Endodermal cell (in vitro differentiated cells): ENCODE results near the gene STC2. TPM values are rescaled to one million over a fixed set of nuclear protein-coding genes. Genes with fewer than 3 reads are reported as not detected.

Experiments
- DNase-seq: peaks from one replicate; pipeline ENCODE4 v3.0.0-alpha.2; 2017
- H3K27ac ChIP-seq: 2 replicates; pipeline ENCODE4 v1.5.1; 2013; ENCODE audit warnings: mild to moderate bottlenecking, low read depth, low read length, moderate library complexity
- H3K27me3 ChIP-seq: 2 replicates; pipeline ENCODE4 v1.6.1; 2013; ENCODE audit warnings: mild to moderate bottlenecking, low read length, moderate library complexity; ENCODE audit not compliant: insufficient read depth, control insufficient read depth, poor library complexity, severe bottlenecking
- H3K36me3 ChIP-seq: 2 replicates; pipeline ENCODE4 v1.7.0; 2013; ENCODE audit warnings: mild to moderate bottlenecking, low read length, moderate library complexity; ENCODE audit not compliant: control insufficient read depth, insufficient read depth
- H3K4me1 ChIP-seq: one replicate; pipeline ENCODE4 v1.7.0; 2013; ENCODE audit warnings: low read length; ENCODE audit not compliant: control insufficient read depth, insufficient read depth
- H3K4me3 ChIP-seq: 2 replicates; pipeline ENCODE4 v1.5.1; 2013; ENCODE audit warnings: mild to moderate bottlenecking, low read length, moderate library complexity
- H3K9ac ChIP-seq: 2 replicates; pipeline ENCODE4 v1.6.1; 2013; ENCODE audit warnings: mild to moderate bottlenecking, low read length, moderate library complexity; ENCODE audit not compliant: poor library complexity, severe bottlenecking; ENCODE audit errors: extremely low read depth
- H3K9me3 ChIP-seq: 2 replicates; pipeline ENCODE4 v1.6.1; 2013; ENCODE audit warnings: mild to moderate bottlenecking, low read length, moderate library complexity; ENCODE audit not compliant: control insufficient read depth
- H3K27ac Mint-ChIP-seq: 2 replicates; pipeline ENCODE4 v1.8.0; 2020; ENCODE audit warnings: mixed read lengths
- H3K27me3 Mint-ChIP-seq: 2 replicates; pipeline ENCODE4 v1.8.0; 2021; ENCODE audit warnings: mild to moderate bottlenecking, mixed read lengths; ENCODE audit not compliant: insufficient read depth
- H3K36me3 Mint-ChIP-seq: 2 replicates; pipeline ENCODE4 v1.8.0; 2020; ENCODE audit warnings: low read depth, mixed read lengths
- H3K4me1 Mint-ChIP-seq: 2 replicates; pipeline ENCODE4 v1.8.0; 2020; ENCODE audit warnings: mixed read lengths
- H3K4me3 Mint-ChIP-seq: 2 replicates; pipeline ENCODE4 v1.8.0; 2020; ENCODE audit warnings: mild to moderate bottlenecking, moderate library complexity, mixed read lengths
- H3K9me3 Mint-ChIP-seq: 2 replicates; pipeline ENCODE4 v1.8.0; 2020; ENCODE audit warnings: mild to moderate bottlenecking, mixed read lengths
- WGBS, 2 experiments: methylation state at CpG; one replicate each; pipeline versions ENCODE4 v1.1.5 to v1.1.7; 2013; ENCODE audit warnings: missing lambda C conversion rate in 2 of 2, mixed read lengths in 1 of 2; ENCODE audit not compliant: insufficient coverage in 1 of 2, insufficient read length in 1 of 2; 5-methylcytosine and 5-hydroxymethylcytosine counted together
- total RNA-seq, 2 donors: library from RNA; stranded (reverse); fragmentation: NEBNext Ultra II Directional in 1 of 2; extraction: Animal tissue kit (Norgen Biotek cat#: 25700) in 1 of 2; gene quantifications; 2 replicates in 1 of 2; 3 replicates in 1 of 2; pipeline ENCODE4 v1.2.1, GENCODE V29; 2021
- TF ChIP-seq, protein P1 (sequence below): fragments of 200-600 bp; sonication (generic); conservative IDR thresholded peaks from 2 replicates; pipeline ENCODE4 v1.5.0; 2021; ENCODE audit warnings: antibody characterized with exemption, mild to moderate bottlenecking

The STC2 gene
- total RNA-seq, 2 donors from 2014 or later = 4.6 to 4.8 TPM

DNA sequence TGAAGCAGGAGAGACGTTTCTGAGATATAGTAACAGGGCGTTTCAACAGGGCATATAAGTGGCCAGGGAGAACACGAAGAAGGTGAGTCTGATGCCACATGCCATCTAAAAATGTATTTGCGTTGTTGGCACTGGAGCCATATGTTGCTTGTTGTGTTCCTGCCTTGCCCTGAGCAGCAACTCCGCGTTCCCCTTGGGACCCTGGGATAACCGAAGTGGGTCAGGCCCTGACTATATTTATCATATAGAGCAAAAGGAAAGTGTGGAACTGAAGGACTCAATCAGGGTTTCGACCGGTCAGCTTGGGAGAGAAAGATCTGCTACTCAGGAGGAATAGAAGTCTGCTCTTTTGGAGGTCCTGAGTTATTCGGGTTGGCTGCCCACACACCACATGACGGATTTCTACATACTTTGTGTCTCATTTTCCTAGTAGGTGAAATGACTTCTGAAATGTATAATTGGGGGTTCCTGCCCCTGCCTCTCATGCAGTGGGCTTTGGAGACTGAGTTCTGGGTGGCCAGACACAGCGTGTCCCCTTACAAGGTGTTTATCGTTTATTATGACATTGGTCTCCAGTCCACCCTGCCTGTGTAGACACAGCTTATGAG is 3.0 kb downstream of the STC2 start:
- H3K4me1 Mint-ChIP-seq = peaks cover 13% of the 10 kb centered on the region
- no peak for DNase-seq
- no peaks in the 10 kb centered on the region for H3K9me3 ChIP-seq
- peaks cover 57% of the 10 kb centered on the region for H3K27me3 ChIP-seq
- H3K4me1 ChIP-seq = no peaks in the 10 kb centered on the region
- no peak overlapping the region for H3K27ac ChIP-seq
- no peaks in the 10 kb centered on the region for H3K9me3 Mint-ChIP-seq
- no peak overlapping the region for H3K4me3 Mint-ChIP-seq
- no peaks in the 10 kb centered on the region for H3K36me3 ChIP-seq
- TF ChIP-seq, protein P1, sequence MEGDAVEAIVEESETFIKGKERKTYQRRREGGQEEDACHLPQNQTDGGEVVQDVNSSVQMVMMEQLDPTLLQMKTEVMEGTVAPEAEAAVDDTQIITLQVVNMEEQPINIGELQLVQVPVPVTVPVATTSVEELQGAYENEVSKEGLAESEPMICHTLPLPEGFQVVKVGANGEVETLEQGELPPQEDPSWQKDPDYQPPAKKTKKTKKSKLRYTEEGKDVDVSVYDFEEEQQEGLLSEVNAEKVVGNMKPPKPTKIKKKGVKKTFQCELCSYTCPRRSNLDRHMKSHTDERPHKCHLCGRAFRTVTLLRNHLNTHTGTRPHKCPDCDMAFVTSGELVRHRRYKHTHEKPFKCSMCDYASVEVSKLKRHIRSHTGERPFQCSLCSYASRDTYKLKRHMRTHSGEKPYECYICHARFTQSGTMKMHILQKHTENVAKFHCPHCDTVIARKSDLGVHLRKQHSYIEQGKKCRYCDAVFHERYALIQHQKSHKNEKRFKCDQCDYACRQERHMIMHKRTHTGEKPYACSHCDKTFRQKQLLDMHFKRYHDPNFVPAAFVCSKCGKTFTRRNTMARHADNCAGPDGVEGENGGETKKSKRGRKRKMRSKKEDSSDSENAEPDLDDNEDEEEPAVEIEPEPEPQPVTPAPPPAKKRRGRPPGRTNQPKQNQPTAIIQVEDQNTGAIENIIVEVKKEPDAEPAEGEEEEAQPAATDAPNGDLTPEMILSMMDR = no peak
- H3K27me3 Mint-ChIP-seq = peaks cover 54% of the 10 kb centered on the region
- H3K36me3 Mint-ChIP-seq = no peaks in the 10 kb centered on the region
- H3K4me3 ChIP-seq = no peak overlapping the region
- H3K9ac ChIP-seq = no peak overlapping the region
- no peak overlapping the region for H3K27ac Mint-ChIP-seq
- 94 to 95% methylated on average over 8 to 13 of the region's 13 CpGs for WGBS, 2 experiments

DNA sequence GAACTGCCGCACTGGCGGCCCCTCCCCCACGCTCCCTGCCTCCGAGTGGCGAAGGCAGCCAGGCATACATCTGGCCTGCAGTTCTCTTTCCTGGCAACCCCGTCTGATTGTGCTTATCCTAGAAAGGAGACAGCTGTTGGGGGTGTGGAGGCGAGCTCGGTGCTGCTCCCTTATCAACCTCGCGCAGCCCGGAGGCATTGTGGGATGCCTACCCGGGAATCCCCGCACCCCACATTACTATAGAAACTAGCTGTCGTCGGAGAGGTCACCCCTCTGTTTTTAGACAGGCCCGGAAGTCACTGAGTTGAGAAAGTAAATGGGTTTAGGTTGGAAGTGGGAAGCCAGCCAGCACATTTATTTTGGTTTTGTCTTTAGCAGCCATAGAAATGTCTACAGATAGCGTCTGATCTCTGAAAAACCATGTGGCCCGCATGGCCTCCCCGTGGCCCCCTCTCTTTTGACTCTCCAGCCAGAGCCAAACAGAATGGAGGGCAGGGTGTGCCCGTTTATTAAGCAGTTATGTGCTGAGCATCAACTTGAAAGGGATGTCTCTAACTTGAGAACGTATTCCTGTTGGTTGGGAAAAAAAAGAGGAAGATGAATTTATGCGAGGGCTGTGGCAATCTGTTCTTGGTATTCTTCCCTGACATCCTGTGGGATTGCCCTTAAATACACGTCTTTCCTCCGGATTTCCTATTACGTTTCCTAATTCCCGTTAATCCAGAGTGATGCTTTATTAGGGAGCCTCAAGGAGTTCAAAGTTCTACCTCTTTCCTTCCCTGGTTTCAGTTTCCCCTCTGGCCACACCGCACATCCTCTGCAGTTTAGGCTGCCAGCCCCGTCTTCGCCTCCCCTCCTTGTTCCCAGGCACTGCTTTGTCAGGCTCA is 3.9 kb downstream of the STC2 start:
- no peak overlapping the region for H3K9ac ChIP-seq
- WGBS, 2 experiments = 89 to 93% methylated on average over 22 to 29 of the region's 29 CpGs
- Mint-ChIP-seq H3K27me3 (peaks cover 50% of the 10 kb centered on the region), H3K27ac (no peak overlapping the region), H3K4me1 (peaks cover 12% of the 10 kb centered on the region), H3K4me3 (no peak overlapping the region), H3K9me3 (no peaks in the 10 kb centered on the region), H3K36me3 (no peaks in the 10 kb centered on the region)
- no peaks in the 10 kb centered on the region for H3K4me1 ChIP-seq
- TF ChIP-seq, protein P1 = no peak
- no peak overlapping the region for H3K4me3 ChIP-seq
- no peaks in the 10 kb centered on the region for H3K9me3 ChIP-seq
- no peaks in the 10 kb centered on the region for H3K36me3 ChIP-seq
- DNase-seq = peak; percentile 52
- no peak overlapping the region for H3K27ac ChIP-seq
- peaks cover 51% of the 10 kb centered on the region for H3K27me3 ChIP-seq

DNA sequence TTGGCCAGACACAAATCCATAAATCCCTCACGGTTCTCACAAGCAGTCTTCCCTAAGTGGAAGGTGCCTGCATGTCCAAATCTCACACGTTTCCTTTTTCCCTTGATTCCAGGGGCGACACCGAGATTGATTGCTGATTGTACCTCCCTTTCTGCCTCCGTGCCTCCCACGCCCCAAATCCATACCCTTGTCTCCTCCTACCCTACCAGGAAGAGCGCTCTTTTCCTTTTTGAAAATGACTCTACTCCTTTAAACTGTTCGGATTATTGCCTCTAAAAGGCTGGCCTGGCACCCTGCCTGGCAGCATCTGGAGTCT is 4.5 kb downstream of the STC2 start:
- 91 to 95% methylated on average over 8 of the region's 8 CpGs for WGBS, 2 experiments
- H3K27ac Mint-ChIP-seq = no peak overlapping the region
- no peaks in the 10 kb centered on the region for H3K36me3 Mint-ChIP-seq
- no peak overlapping the region for H3K4me3 ChIP-seq
- no peaks in the 10 kb centered on the region for H3K4me1 ChIP-seq
- no peaks in the 10 kb centered on the region for H3K36me3 ChIP-seq
- peaks cover 45% of the 10 kb centered on the region for H3K27me3 ChIP-seq
- H3K9me3 Mint-ChIP-seq = no peaks in the 10 kb centered on the region
- H3K4me1 Mint-ChIP-seq = peaks cover 11% of the 10 kb centered on the region
- no peaks in the 10 kb centered on the region for H3K9me3 ChIP-seq
- H3K27me3 Mint-ChIP-seq = peaks cover 44% of the 10 kb centered on the region
- DNase-seq = no peak
- TF ChIP-seq, protein P1 = no peak
- H3K4me3 Mint-ChIP-seq = no peak overlapping the region
- H3K9ac ChIP-seq = no peak overlapping the region
- H3K27ac ChIP-seq = no peak overlapping the region
